ENCODE measurements around the gene DOK7.

GRCh38 chr4:3463556-3464348, 646 bp downstream of the DOK7 start:
- TF ChIP-seq POLR2A (IDR thresholded peaks at IDR 0.05) (no peak), CTCF (IDR thresholded peaks at IDR 0.05) (no peak)
